ENCODE measurements around the gene PLCB3. TPM values are rescaled to one million over a fixed set of nuclear protein-coding genes. Genes with fewer than 3 reads are reported as not detected.

PLCB3 gene
- total and polyA plus RNA-seq, 2 of the 13 experiments (the other 11 are each of a cell fraction or from before 2014, with no cell fraction given), result 7.5 to 13.8 TPM

DNA sequence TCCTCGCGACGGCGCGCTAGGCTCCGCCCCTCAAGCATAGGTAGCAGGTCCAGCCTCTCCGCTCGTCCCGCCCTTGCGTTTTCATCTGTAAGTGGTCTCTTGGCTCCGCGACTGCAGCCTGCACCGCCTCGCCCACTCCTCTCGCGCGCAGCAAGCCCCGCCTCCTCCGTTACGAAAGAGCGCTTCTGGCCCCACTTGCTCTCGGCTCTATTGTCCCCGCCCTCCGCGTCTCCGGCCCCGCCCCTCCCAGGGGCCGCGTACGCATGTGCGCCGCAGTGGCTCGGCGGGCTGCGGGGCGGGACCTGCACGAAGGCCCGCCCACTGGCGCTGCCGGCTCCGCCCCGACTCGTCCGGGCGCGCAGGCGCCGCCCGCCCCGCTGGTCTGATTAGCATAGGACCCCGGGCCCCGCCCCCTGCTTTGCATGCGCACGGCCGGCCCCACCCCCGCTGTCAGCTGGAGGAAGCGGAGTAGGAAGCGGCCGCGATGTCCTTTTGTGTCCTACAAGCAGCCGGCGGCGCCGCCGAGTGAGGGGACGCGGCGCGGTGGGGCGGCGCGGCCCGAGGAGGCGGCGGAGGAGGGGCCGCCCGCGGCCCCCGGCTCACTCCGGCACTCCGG lies 53.9 kb downstream of the PLCB3 start, which contains the start of gene ESRRA (continued):
- TF ChIP-seq TBL1XR1 (IDR thresholded peaks at IDR 0.05; ENCODE audit: borderline replicate concordance, low read length, partially characterized antibody), result no peak
- TF ChIP-seq, protein P1, sequence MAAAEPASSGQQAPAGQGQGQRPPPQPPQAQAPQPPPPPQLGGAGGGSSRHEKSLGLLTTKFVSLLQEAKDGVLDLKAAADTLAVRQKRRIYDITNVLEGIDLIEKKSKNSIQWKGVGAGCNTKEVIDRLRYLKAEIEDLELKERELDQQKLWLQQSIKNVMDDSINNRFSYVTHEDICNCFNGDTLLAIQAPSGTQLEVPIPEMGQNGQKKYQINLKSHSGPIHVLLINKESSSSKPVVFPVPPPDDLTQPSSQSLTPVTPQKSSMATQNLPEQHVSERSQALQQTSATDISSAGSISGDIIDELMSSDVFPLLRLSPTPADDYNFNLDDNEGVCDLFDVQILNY (CRISPR knock-in tag; conservative IDR thresholded peaks at IDR 0.05), result no peak
- TF ChIP-seq SATB2 (CRISPR knock-in tag; IDR thresholded peaks at IDR 0.05), result no peak
- no peak for TF ChIP-seq CENPT (CRISPR knock-in tag; IDR thresholded peaks at IDR 0.05; ENCODE audit: low read depth)
- peak; percentile 90 for TF ChIP-seq SP4 (CRISPR knock-in tag; IDR thresholded peaks at IDR 0.05)
- peak; percentile 46 for TF ChIP-seq NFYC (CRISPR knock-in tag; IDR thresholded peaks at IDR 0.05)
- TF ChIP-seq, protein P2, sequence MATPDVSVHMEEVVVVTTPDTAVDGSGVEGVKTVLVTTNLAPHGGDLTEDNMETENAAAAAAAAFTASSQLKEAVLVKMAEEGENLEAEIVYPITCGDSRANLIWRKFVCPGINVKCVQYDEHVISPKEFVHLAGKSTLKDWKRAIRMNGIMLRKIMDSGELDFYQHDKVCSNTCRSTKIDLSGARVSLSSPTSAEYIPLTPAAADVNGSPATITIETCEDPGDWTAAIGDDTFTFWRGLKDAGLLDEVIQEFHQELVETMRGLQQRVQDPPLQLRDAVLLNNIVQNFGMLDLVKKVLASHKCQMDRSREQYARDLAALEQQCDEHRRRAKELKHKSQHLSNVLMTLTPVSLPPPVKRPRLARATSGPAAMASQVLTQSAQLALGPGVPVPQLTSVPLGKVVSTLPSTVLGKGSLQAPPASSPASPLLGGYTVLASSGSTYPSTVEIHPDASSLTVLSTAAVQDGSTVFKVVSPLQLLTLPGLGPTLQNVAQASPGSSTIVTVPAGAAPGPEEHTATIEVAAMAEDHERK (CRISPR knock-in tag; IDR thresholded peaks at IDR 0.05; ENCODE audit: low read depth), result no peak
- TF ChIP-seq, protein P3, sequence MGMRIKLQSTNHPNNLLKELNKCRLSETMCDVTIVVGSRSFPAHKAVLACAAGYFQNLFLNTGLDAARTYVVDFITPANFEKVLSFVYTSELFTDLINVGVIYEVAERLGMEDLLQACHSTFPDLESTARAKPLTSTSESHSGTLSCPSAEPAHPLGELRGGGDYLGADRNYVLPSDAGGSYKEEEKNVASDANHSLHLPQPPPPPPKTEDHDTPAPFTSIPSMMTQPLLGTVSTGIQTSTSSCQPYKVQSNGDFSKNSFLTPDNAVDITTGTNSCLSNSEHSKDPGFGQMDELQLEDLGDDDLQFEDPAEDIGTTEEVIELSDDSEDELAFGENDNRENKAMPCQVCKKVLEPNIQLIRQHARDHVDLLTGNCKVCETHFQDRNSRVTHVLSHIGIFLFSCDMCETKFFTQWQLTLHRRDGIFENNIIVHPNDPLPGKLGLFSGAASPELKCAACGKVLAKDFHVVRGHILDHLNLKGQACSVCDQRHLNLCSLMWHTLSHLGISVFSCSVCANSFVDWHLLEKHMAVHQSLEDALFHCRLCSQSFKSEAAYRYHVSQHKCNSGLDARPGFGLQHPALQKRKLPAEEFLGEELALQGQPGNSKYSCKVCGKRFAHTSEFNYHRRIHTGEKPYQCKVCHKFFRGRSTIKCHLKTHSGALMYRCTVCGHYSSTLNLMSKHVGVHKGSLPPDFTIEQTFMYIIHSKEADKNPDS (CRISPR knock-in tag; IDR thresholded peaks at IDR 0.05), result no peak
- no peak for TF ChIP-seq ZNF10 (CRISPR knock-in tag; IDR thresholded peaks at IDR 0.05; ENCODE audit: borderline replicate concordance, low read depth)
- no peak for TF ChIP-seq ZNF160 (CRISPR knock-in tag; IDR thresholded peaks at IDR 0.05)
- no peak for TF ChIP-seq ZNF773 (CRISPR knock-in tag; IDR thresholded peaks at IDR 0.05; ENCODE audit: borderline replicate concordance)
- TF ChIP-seq TCF7 (IDR thresholded peaks at IDR 0.05; ENCODE audit: low read depth), result no peak
- TF ChIP-seq HDAC2 (CRISPR knock-in tag; IDR thresholded peaks at IDR 0.05), result no peak
- peak; percentile 48; the same call in 1 of the 2 replicates for TF ChIP-seq SP5 (CRISPR knock-in tag; IDR thresholded peaks at IDR 0.05; ENCODE audit: borderline replicate concordance, low read depth)
- TF ChIP-seq FOXK2 (IDR thresholded peaks at IDR 0.05), result no peak
- TF ChIP-seq ZNF296 (CRISPR knock-in tag; conservative IDR thresholded peaks at IDR 0.05), result no peak
- 0 out of 2 replicates have a peak, but pooled peaks have one; percentile 11 for TF ChIP-seq ETV5 (CRISPR knock-in tag; IDR thresholded peaks at IDR 0.05; ENCODE audit: borderline replicate concordance)
- TF ChIP-seq, protein P4, sequence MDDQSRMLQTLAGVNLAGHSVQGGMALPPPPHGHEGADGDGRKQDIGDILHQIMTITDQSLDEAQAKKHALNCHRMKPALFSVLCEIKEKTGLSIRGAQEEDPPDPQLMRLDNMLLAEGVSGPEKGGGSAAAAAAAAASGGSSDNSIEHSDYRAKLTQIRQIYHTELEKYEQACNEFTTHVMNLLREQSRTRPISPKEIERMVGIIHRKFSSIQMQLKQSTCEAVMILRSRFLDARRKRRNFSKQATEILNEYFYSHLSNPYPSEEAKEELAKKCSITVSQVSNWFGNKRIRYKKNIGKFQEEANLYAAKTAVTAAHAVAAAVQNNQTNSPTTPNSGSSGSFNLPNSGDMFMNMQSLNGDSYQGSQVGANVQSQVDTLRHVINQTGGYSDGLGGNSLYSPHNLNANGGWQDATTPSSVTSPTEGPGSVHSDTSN (CRISPR knock-in tag; IDR thresholded peaks at IDR 0.05; ENCODE audit: borderline replicate concordance), result no peak
- no peak for TF ChIP-seq ZMYM2 (CRISPR knock-in tag; IDR thresholded peaks at IDR 0.05)
- no peak for TF ChIP-seq GZF1 (CRISPR knock-in tag; IDR thresholded peaks at IDR 0.05)
- TF ChIP-seq SCMH1 (CRISPR knock-in tag; IDR thresholded peaks at IDR 0.05; ENCODE audit: borderline replicate concordance), result no peak
- no peak for TF ChIP-seq KDM3A (CRISPR knock-in tag; IDR thresholded peaks at IDR 0.05; ENCODE audit: low read depth)
- TF ChIP-seq KDM4B (CRISPR knock-in tag; IDR thresholded peaks at IDR 0.05), result 0 out of 2 replicates have a peak, but pooled peaks have one; percentile 26
- TF ChIP-seq TBX2 (CRISPR knock-in tag; IDR thresholded peaks at IDR 0.05; ENCODE audit: borderline replicate concordance), result no peak
- no peak for TF ChIP-seq ZNF225 (CRISPR knock-in tag; IDR thresholded peaks at IDR 0.05)
- TF ChIP-seq KLF16 (CRISPR knock-in tag; IDR thresholded peaks at IDR 0.05), result peak in 1 of 2 experiments; percentile 17; a peak in 1 of 4 replicates
- no peak for TF ChIP-seq PAWR (CRISPR knock-in tag; IDR thresholded peaks at IDR 0.05; ENCODE audit: borderline replicate concordance)
